IgD-negative memory B cell (primary cell): ENCODE measurements around the gene RNF213. TPM values are rescaled to one million over a fixed set of nuclear protein-coding genes. Genes with fewer than 3 reads are reported as not detected.

Experiments used
- H3K27ac Mint-ChIP-seq, 3 donors: one replicate each; pipeline ENCODE4 v1.8.0; 2020 to 2022; ENCODE audit warnings: mild to moderate bottlenecking in 3 of 3, mixed read lengths in 3 of 3, moderate library complexity in 1 of 3
- H3K27me3 Mint-ChIP-seq: one replicate; pipeline ENCODE4 v1.8.0; 2021; ENCODE audit warnings: mixed read lengths
- H3K36me3 Mint-ChIP-seq: one replicate; pipeline ENCODE4 v1.8.0; 2020; ENCODE audit warnings: mild to moderate bottlenecking, mixed read lengths
- H3K4me1 Mint-ChIP-seq, 3 donors: one replicate each; pipeline ENCODE4 v1.8.0; 2020 to 2022; ENCODE audit warnings: mixed read lengths in 3 of 3, mild to moderate bottlenecking in 1 of 3
- H3K4me3 Mint-ChIP-seq, 4 donors: one replicate each; pipeline ENCODE4 v1.8.0; 2020 to 2022; ENCODE audit warnings: mild to moderate bottlenecking in 4 of 4, mixed read lengths in 4 of 4, moderate library complexity in 3 of 4
- H3K9me3 Mint-ChIP-seq, 3 donors: one replicate each; pipeline ENCODE4 v1.8.0; 2020 to 2021; ENCODE audit warnings: mixed read lengths in 3 of 3, mild to moderate bottlenecking in 1 of 3
- polyA plus RNA-seq: library from polyadenylated mRNA; unstranded; fragments of 300-500 nt; fragmentation: Illumina TruSeq; gene quantifications from one replicate; pipeline ENCODE4 v1.2.3, GENCODE V29; 2021

RNF213 gene
- polyA plus RNA-seq, 1 donor from 2014 or later: 26.2 TPM

DNA sequence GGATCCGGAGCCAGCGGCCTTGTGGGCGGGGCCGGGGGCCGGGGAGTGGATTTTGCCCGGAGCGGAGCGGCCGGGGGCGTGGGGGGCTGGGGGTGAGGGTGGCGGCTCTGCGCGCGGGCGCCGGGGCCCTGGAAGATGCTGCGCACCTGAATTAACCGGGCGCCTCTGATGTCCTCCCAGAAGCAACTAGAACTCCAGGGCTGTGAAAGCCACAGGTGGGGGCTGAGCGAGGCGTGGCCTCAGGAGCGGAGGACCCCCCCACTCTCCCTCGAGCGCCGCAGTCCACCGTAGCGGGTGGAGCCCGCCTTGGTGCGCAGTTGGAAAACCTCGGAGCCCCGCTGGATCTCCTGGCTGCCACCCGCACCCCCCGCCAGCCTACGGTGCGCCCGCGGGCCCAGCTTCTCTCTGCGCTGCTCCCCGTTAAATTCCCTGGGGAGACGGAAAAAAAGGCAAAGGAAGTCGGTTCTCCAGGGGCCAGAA is 39.9 kb upstream of the RNF213 start:
- H3K36me3 Mint-ChIP-seq: no peaks in the 10 kb centered on the region
- no peaks in the 10 kb centered on the region for H3K9me3 Mint-ChIP-seq
- peak overlapping the region in 2 of 3 donors; percentile 25 to 27 for H3K27ac Mint-ChIP-seq
- peak overlapping the region; percentile 73 to 91 (median 82) for H3K4me3 Mint-ChIP-seq
- H3K27me3 Mint-ChIP-seq: no peaks in the 10 kb centered on the region
- H3K4me1 Mint-ChIP-seq: peaks cover 6 to 13% (median 12%) of the 10 kb centered on the region in 3 donors

DNA sequence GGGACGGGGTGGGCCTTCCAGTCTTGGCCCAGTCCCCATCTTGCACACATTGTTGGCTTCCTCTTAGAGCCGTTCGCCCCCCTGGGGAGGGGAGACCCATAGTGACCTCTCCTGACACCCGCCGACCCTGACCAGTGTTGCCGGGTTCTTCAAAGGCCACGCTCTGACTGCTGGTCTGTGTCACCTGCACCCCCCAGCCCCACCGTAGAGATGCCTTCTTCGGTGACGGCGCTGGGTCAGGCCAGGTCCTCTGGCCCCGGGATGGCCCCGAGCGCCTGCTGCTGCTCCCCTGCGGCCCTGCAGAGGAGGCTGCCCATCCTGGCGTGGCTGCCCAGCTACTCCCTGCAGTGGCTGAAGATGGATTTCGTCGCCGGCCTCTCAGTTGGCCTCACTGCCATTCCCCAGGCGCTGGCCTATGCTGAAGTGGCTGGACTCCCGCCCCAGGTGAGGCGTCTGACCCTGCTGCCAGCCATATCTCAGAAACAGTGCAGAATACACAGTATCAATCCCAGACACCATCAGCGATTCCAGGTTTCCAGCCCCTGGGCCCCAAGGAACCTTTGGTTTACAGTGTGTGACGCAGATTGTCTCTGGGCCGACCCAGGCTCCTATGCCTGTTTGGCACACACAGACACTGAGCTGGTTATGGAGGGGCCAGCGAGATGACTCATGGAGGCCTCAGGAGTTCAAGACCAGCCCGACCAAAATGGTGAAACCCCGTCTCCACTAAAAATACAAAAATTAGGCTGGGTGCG is 39.1 kb upstream of the RNF213 start:
- H3K36me3 Mint-ChIP-seq: peaks cover 1% of the 10 kb centered on the region
- H3K4me3 Mint-ChIP-seq: peak overlapping the region; percentile 73 to 91 (median 82)
- no peaks in the 10 kb centered on the region for H3K27me3 Mint-ChIP-seq
- no peaks in the 10 kb centered on the region for H3K9me3 Mint-ChIP-seq
- peaks cover 6 to 13% (median 10%) of the 10 kb centered on the region in 3 donors for H3K4me1 Mint-ChIP-seq
- H3K27ac Mint-ChIP-seq: peak overlapping the region in 1 of 3 donors; percentile 25

DNA sequence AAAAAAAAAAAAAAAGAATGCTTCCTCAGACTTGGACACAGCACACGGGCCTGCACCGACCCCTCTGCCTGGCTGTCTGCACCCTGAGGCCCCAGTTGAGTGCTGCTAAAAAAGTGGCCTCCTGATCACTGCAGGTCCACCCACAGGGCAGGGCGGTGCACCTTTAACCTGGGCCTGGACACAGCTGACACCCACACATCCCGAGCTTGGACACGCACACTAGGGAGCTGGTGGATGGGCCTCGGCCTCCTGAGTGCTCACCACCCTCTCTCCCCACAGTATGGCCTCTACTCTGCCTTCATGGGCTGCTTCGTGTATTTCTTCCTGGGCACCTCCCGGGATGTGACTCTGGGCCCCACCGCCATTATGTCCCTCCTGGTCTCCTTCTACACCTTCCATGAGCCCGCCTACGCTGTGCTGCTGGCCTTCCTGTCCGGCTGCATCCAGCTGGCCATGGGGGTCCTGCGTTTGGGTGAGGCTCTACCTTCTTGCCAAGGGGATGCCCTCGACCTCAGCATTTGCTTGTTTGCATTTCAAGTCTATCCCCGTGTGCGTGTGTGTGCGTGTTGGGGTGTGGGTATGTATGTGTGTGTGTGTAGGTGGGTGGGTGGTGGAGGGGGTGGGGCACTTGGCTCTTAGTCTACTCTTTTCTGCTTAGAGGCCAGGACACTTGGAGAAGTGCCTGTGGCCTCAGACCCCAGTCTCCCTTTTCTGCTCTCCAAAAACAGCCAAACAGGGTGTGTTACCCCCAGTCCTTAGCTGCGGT is 38.1 kb upstream of the RNF213 start:
- peak overlapping the region in 1 of 3 donors; percentile 84 for H3K27ac Mint-ChIP-seq
- H3K4me3 Mint-ChIP-seq: peak overlapping the region; percentile 44 to 82 (median 68)
- H3K9me3 Mint-ChIP-seq: no peaks in the 10 kb centered on the region
- H3K27me3 Mint-ChIP-seq: no peaks in the 10 kb centered on the region
- H3K4me1 Mint-ChIP-seq: peaks cover 6 to 11% (median 8%) of the 10 kb centered on the region in 3 donors
- H3K36me3 Mint-ChIP-seq: peaks cover 1% of the 10 kb centered on the region

DNA sequence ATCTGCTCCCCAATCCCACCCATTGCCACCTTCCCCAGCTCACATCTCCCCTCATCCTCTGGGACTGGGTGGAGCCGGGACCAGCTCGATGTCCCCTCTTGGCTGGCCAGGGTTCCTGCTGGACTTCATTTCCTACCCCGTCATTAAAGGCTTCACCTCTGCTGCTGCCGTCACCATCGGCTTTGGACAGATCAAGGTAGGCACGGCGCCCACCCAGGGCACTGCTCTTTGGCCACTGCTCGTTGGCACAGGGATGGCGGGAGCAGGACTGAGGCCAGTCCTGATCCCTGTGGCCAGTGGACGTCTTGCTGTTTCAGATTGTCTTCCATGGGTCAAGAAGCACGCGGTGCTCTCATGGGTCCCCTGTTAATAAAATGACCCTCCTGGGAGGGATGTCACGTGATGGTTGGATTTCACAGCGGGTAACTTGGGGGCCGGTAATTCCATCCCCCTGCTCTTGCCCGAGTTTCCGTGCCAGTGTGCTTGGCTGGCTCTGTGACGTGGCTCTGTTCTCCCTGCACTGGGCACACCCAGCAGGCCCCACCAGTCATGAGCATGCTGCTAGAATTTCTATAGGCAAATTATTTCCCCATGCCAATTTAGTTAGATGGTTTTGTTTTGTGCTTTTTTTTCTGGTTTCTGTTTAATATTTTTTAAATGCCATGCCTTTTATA is 37.4 kb upstream of the RNF213 start:
- Mint-ChIP-seq H3K27me3 (no peaks in the 10 kb centered on the region), H3K9me3 (no peaks in the 10 kb centered on the region), H3K4me3 (peak overlapping the region; percentile 30 to 82 (median 52)), H3K36me3 (peaks cover 1% of the 10 kb centered on the region), H3K4me1 (peaks cover 5 to 11% (median 6%) of the 10 kb centered on the region in 3 donors), H3K27ac (peak overlapping the region in 1 of 3 donors; percentile 84)

DNA sequence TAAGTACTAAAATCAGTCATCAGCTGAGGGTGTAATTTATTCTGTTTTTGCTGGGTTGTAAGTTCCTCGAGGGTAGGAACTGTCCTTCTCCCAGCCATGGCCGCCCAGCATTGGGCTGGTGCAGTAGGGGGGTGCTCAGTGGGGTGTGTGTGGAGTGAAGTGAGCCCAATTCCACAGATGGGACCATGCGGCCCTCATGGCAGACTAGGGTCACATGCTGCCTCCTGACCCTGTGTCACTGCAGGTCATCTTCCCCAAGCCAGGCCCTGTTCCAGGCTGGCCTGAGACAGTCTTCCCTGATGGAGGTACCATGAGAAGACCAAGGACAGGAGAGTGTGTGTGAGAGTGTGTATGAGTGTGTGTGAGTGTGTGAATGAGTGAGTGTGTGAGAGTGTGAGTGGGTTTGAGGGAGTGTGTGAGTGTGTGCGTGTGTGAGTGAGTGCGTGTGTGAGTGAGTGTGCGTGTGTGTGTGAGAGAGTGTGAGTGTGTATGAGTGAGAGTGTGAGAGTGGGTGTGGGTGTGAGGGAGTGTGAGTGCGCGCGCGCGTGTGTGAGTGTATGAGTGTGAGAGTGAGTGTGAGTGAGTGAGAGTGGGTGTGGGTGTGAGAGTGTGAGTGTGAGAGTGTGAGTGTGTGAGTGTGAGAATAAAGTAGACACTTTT is 36.7 kb upstream of the RNF213 start:
- Mint-ChIP-seq H3K36me3 (peaks cover 1% of the 10 kb centered on the region), H3K27me3 (no peaks in the 10 kb centered on the region), H3K27ac (peak overlapping the region in 1 of 3 donors; percentile 47), H3K9me3 (no peaks in the 10 kb centered on the region), H3K4me1 (peaks cover 5 to 7% (median 6%) of the 10 kb centered on the region in 3 donors), H3K4me3 (peak overlapping the region in 1 of 4 donors; percentile 82)

DNA sequence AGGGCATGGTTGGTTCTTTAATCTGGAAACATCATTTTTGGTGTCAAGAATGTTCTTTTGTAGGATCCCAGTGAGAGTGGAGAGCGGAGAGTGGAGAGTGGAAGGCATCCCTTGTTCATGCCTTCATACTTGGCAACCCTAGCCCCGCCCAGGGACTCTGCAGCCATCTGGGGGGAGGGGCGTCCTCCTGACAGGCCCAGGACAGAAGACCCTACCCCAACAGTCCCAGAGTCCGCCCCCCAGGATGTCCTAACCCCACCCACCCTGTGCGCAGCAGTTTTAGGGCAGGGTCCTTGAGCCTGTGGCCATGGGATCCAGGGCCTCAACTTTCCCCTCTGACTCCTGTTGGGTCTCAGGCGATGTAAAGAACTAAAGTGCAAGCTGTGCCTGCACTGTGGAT is 36.0 kb upstream of the RNF213 start:
- H3K27ac Mint-ChIP-seq: peak overlapping the region in 1 of 3 donors; percentile 47
- peaks cover 0 to 2% (median 0%) of the 10 kb centered on the region in 3 donors for H3K4me1 Mint-ChIP-seq

DNA sequence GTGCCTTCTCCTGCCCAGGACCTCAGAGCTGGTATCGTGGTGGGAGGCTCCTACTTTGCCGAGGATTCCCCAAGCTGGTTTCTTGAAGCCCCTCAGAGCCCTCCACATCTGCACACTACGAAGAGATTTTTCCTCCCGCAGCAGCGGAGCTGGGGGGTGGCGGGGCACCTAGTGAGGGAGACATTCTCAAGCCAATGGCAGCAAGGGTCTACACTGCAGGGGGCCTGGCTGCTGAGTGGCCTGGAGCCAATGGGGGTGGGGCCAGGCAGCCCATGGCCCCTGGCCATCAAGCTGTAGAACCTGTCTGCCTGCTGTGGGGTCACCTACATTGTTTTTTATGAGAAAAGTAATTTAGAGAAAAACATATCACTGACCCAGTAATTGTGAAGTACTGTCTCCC is 35.4 kb upstream of the RNF213 start:
- Mint-ChIP-seq H3K36me3 (peaks cover 1% of the 10 kb centered on the region), H3K27ac (no peak overlapping the region), H3K9me3 (no peaks in the 10 kb centered on the region), H3K27me3 (no peaks in the 10 kb centered on the region), H3K4me1 (peaks cover 0 to 2% (median 0%) of the 10 kb centered on the region in 3 donors), H3K4me3 (peak overlapping the region in 1 of 4 donors; percentile 39)

More for the DNA sequence above, 36.0 kb upstream of the RNF213 start:
- no peaks in the 10 kb centered on the region for H3K9me3 Mint-ChIP-seq
- no peaks in the 10 kb centered on the region for H3K27me3 Mint-ChIP-seq
- peaks cover 1% of the 10 kb centered on the region for H3K36me3 Mint-ChIP-seq
- H3K4me3 Mint-ChIP-seq: peak overlapping the region in 1 of 4 donors; percentile 15

DNA sequence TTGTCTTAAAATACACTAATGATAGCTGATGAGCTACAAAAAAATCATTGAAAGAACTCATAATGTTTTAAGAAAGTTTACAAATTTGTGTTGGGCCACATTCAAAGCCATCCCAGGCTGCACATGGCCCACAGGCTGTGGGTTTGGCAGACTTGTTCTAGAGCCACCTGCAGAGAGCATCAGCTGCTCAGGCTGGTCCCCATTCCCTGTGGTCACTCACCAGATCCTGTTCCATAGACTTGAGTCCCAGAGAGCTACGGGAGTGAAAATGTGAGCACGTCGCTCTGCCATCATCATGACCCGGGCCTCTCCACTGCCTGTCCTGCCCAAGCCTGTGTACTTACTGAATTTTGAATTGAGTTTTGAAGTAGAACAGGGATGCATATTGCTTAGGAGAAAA is 33.5 kb upstream of the RNF213 start:
- H3K27ac Mint-ChIP-seq: no peak overlapping the region

DNA sequence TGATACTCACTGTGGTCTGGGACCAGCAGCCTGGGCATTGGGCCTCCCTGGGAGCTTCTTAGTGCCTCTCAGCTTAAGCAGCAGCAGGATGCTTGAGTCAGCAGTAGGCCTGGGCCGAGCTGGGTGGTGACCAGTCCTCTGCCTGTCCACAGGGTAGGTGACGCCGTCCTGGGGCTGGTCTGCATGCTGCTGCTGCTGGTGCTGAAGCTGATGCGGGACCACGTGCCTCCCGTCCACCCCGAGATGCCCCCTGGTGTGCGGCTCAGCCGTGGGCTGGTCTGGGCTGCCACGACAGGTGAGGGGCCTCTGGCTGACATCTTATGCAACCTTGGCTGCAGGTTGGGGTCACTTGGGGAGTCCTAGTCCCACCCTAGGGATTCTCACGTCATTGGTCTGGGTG is 33.0 kb upstream of the RNF213 start:
- Mint-ChIP-seq H3K4me3 (no peak overlapping the region), H3K27me3 (no peaks in the 10 kb centered on the region), H3K4me1 (no peaks in the 10 kb centered on the region)

More for the DNA sequence above, 33.5 kb upstream of the RNF213 start:
- H3K9me3 Mint-ChIP-seq: peaks cover 0 to 6% (median 3%) of the 10 kb centered on the region in 3 donors
- H3K27me3 Mint-ChIP-seq: no peaks in the 10 kb centered on the region
- peaks cover 3% of the 10 kb centered on the region for H3K36me3 Mint-ChIP-seq
- H3K4me3 Mint-ChIP-seq: peak overlapping the region in 1 of 4 donors; percentile 53
- H3K4me1 Mint-ChIP-seq: no peaks in the 10 kb centered on the region

DNA sequence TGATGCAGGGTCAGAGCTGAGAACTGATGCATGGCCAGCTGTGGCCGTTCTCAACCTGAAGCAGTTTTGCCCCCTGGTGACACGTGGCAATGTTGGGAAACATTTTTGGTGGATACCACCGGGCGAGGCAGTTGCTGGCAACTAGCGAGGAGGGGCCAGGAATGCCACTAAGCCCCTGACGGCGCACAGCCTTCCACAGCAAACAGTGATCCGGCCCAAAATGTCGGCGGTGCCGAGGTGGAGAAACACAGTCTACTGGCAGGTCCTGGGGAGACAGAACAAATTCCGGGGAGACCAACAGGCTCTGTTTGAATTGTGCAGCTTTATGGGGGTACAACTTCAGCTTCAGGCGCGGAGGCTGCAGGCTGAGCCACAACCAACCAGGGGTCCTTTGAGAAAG is 32.2 kb upstream of the RNF213 start:
- no peaks in the 10 kb centered on the region for H3K4me1 Mint-ChIP-seq
- peaks cover 3% of the 10 kb centered on the region for H3K36me3 Mint-ChIP-seq
- H3K4me3 Mint-ChIP-seq: no peak overlapping the region

More for the DNA sequence above, 33.0 kb upstream of the RNF213 start:
- Mint-ChIP-seq H3K36me3 (peaks cover 3% of the 10 kb centered on the region), H3K27ac (no peak overlapping the region), H3K9me3 (peaks cover 0 to 7% (median 6%) of the 10 kb centered on the region in 3 donors)

DNA sequence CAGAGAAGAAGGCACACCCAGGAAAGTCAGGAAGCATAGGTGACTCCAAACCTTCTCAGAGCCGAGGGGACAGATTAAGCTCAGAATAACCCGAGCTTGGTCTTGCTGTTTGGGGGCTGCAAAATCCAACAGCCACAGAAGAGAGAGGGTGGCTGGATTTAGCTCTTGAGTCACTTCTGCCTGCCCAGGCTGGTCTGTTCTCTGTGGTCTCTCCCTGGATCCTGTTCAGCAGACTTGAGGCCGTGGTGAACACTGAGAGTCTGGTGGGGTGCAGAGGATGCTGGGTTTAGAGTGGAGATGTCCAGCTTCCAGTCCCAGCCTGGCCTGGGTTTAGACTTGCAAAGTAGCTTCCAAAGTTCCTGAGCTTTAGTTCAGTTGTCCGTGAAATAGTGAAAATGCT is 31.6 kb upstream of the RNF213 start:
- Mint-ChIP-seq H3K9me3 (peaks cover 2 to 12% (median 10%) of the 10 kb centered on the region in 3 donors), H3K27ac (no peak overlapping the region)

More for the DNA sequence above, 32.2 kb upstream of the RNF213 start:
- Mint-ChIP-seq H3K9me3 (peaks cover 2 to 11% (median 10%) of the 10 kb centered on the region in 3 donors), H3K27ac (no peak overlapping the region), H3K27me3 (no peaks in the 10 kb centered on the region)

DNA sequence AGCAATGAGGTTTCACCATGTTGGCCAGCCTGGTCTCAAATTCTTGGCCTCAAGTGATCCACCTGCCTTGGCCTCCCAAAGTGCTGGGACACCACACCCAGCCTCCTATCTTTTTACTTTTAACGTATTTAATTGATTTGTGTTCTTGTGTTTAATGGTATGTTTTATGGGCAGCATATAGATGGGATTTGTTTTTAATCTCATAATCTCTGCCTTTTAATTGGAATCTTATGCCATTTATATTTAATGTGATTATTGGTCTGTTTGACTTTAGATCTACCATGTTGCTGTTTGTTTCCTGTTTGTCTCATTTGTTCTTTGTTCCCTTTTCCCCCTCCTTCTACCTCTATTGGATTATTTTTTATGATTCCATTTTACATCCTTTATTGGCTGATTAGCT is 28.2 kb upstream of the RNF213 start:
- H3K27ac Mint-ChIP-seq: no peak overlapping the region
- no peaks in the 10 kb centered on the region for H3K4me1 Mint-ChIP-seq
- H3K27me3 Mint-ChIP-seq: no peaks in the 10 kb centered on the region
- peaks cover 2% of the 10 kb centered on the region for H3K36me3 Mint-ChIP-seq
- no peak overlapping the region for H3K4me3 Mint-ChIP-seq
- H3K9me3 Mint-ChIP-seq: peaks cover 2 to 19% (median 16%) of the 10 kb centered on the region in 3 donors

More for the DNA sequence above, 31.6 kb upstream of the RNF213 start:
- Mint-ChIP-seq H3K4me1 (no peaks in the 10 kb centered on the region), H3K36me3 (peaks cover 3% of the 10 kb centered on the region), H3K27me3 (no peaks in the 10 kb centered on the region), H3K4me3 (no peak overlapping the region)

DNA sequence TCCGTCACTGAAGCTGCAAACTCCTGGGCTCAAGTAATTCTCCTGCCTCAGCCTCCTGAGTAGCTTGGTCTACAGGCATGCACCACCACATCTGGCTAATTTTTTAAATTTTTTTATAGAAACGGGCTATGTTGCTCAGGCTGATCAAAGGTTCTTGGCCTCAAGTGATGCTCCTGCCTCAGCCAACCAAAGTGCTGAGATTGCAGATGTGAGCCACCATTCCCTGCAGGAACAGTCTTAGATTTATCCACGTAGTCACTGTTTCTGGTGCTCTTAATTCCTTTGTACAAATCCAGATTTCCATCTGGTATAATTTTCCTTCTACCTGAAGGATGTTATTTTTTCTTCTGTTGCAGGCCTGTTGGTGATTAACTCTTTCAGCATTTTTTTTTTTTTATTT is 27.4 kb upstream of the RNF213 start:
- Mint-ChIP-seq H3K4me1 (no peaks in the 10 kb centered on the region), H3K4me3 (peak overlapping the region in 1 of 4 donors; percentile 72), H3K9me3 (peaks cover 2 to 19% (median 16%) of the 10 kb centered on the region in 3 donors), H3K27ac (no peak overlapping the region), H3K27me3 (no peaks in the 10 kb centered on the region), H3K36me3 (peaks cover 2% of the 10 kb centered on the region)

DNA sequence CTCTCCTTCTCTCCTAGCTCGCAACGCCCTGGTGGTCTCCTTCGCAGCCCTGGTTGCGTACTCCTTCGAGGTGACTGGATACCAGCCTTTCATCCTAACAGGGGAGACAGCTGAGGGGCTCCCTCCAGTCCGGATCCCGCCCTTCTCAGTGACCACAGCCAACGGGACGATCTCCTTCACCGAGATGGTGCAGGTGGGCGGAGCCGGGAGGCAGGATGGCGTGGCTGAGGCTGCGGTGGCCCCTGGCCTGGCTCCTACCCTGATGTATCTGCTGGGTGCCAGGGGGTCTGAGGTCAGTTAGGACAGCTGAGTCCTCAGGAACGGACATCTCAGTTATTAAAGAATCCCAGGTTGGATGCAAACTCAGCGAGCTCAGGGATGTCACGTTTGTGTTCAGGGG is 23.7 kb upstream of the RNF213 start:
- Mint-ChIP-seq H3K9me3 (peaks cover 2 to 13% (median 13%) of the 10 kb centered on the region in 3 donors), H3K27me3 (no peaks in the 10 kb centered on the region), H3K4me1 (no peaks in the 10 kb centered on the region), H3K27ac (no peak overlapping the region), H3K4me3 (no peak overlapping the region), H3K36me3 (no peaks in the 10 kb centered on the region)
